HG03460 (cell line): Measurements from ENCODE around the gene ZNF280B.

Experiments
- ATAC-seq: cut with Tn5 transposase; IDR thresholded peaks from one replicate; pipeline ENCODE4 v1.9.1; 2021; ENCODE audit not compliant: unreplicated experiment

ZNF280B gene

GRCh38 chr22:22440188-22440587 lies 68.4 kb downstream of the ZNF280B start:
- no peak for ATAC-seq
